GM18499 (cell line): Measurements from ENCODE around the gene SMNDC1.
"Not testable (repeated sequence)": the region's sequence is repeated elsewhere in the genome, so short reads cannot be mapped to it uniquely, and the experiment has no call there.

Experiments used
- ATAC-seq: cut with Tn5 transposase; IDR thresholded peaks from one replicate; pipeline ENCODE4 v1.9.1; 2021; ENCODE audit warnings: moderate number of reproducible peaks; ENCODE audit not compliant: insufficient read depth, unreplicated experiment

The SMNDC1 gene

GRCh38 chr10:110304780-110305421 is at the start of gene SMNDC1:
SMNDC1 (minus strand) TSS chr10:110304920; CDS start chr10:110303587, 1,333 bp downstream.
- peak; percentile 88 for ATAC-seq

- ATAC-seq, result no peak
Measured at GRCh38 chr10:110354322-110354766, 49.6 kb upstream of the SMNDC1 start.

- no peak for ATAC-seq
Measured at GRCh38 chr10:110353244-110354119, 48.8 kb upstream of the SMNDC1 start.

- no peak for ATAC-seq
Measured at GRCh38 chr10:110352930-110353243, 48.2 kb upstream of the SMNDC1 start.

- ATAC-seq, result no peak
Measured at GRCh38 chr10:110350812-110351211, 46.1 kb upstream of the SMNDC1 start.

GRCh38 chr10:110349831-110350230 is 45.1 kb upstream of the SMNDC1 start:
- no peak for ATAC-seq

- ATAC-seq, result no peak
Measured at GRCh38 chr10:110349386-110349785, 44.7 kb upstream of the SMNDC1 start.

GRCh38 chr10:110348336-110348735 is 43.6 kb upstream of the SMNDC1 start:
- ATAC-seq, result no peak

- no peak for ATAC-seq
Measured at GRCh38 chr10:110346914-110347313, 42.2 kb upstream of the SMNDC1 start.

GRCh38 chr10:110345286-110345685 is 40.6 kb upstream of the SMNDC1 start:
- no peak for ATAC-seq

- no peak for ATAC-seq
Measured at GRCh38 chr10:110344622-110345021, 39.9 kb upstream of the SMNDC1 start.

- ATAC-seq, result no peak
Measured at GRCh38 chr10:110343947-110344346, 39.2 kb upstream of the SMNDC1 start.

- ATAC-seq, result no peak
Measured at GRCh38 chr10:110340816-110341215, 36.1 kb upstream of the SMNDC1 start.

GRCh38 chr10:110340122-110340521 is 35.4 kb upstream of the SMNDC1 start:
- ATAC-seq, result no peak

GRCh38 chr10:110337906-110338305 is 33.2 kb upstream of the SMNDC1 start:
- ATAC-seq, result no peak

- ATAC-seq, result no peak
Measured at GRCh38 chr10:110337401-110337800, 32.7 kb upstream of the SMNDC1 start.

GRCh38 chr10:110336111-110336721 is 31.5 kb upstream of the SMNDC1 start:
- no peak for ATAC-seq

GRCh38 chr10:110335314-110336064 is 30.8 kb upstream of the SMNDC1 start:
- no peak for ATAC-seq

GRCh38 chr10:110334061-110334656 is 29.4 kb upstream of the SMNDC1 start:
- no peak for ATAC-seq

GRCh38 chr10:110331226-110331795 is 26.6 kb upstream of the SMNDC1 start:
- not testable (repeated sequence) for ATAC-seq
